A673 (cell line): ENCODE measurements around the gene TRAF4. TPM values are rescaled to one million over a fixed set of nuclear protein-coding genes. Genes with fewer than 3 reads are reported as not detected.

Experiments used
- BruUV-seq: library from RNA; stranded (reverse); fragments of 400-500 nt; replicated peaks from 2 replicates; lab custom pipeline; 2021; lab: Mats Ljungman, UMichigan
- CTCF ChIA-PET: fragments of 300-600 bp; sonication (Branson Sonifier 250); formaldehyde crosslinking; loops from one replicate; lab custom pipeline; 2022; ENCODE audit warnings: antibody characterized with exemption; lab: Charles Lee
- POLR2A ChIA-PET: fragments of 300-600 bp; sonication (Branson Sonifier 250); formaldehyde crosslinking; loops from one replicate; lab custom pipeline; 2022; ENCODE audit warnings: antibody characterized with exemption; ENCODE audit not compliant: low non-redundant PET; lab: Charles Lee
- DNase-seq: peaks from one replicate; pipeline ENCODE4 v3.0.0-alpha.2; 2015; ENCODE audit warnings: low spot score
- H3K27ac ChIP-seq: fragments of 200-600 bp; sonication (generic); 2 replicates; pipeline ENCODE4 v1.5.1; 2016; ENCODE audit warnings: mixed run types, low read depth, mild to moderate bottlenecking, mixed read lengths, antibody characterized with exemption, low read length; ENCODE audit not compliant: poor library complexity, severe bottlenecking
- H3K27me3 ChIP-seq: fragments of 200-600 bp; sonication (generic); replicated peaks from 2 replicates; pipeline ENCODE4 v1.6.1; 2017; ENCODE audit warnings: mixed run types, low read depth, mild to moderate bottlenecking, mixed read lengths, antibody characterized with exemption, low read length; ENCODE audit not compliant: insufficient read depth, poor library complexity
- H3K36me3 ChIP-seq: fragments of 200-600 bp; sonication (generic); 2 replicates; pipeline ENCODE4 v1.6.1; 2016; ENCODE audit warnings: mixed run types, mild to moderate bottlenecking, mixed read lengths, antibody characterized with exemption, low read length; ENCODE audit not compliant: insufficient read depth, poor library complexity, severe bottlenecking
- H3K4me1 ChIP-seq: fragments of 200-600 bp; sonication (generic); 2 replicates; pipeline ENCODE4 v1.6.1; 2017; ENCODE audit warnings: mixed run types, mild to moderate bottlenecking, mixed read lengths, antibody characterized with exemption, low read length; ENCODE audit not compliant: insufficient read depth, poor library complexity, severe bottlenecking
- H3K4me3 ChIP-seq: fragments of 200-600 bp; sonication (generic); 2 replicates; pipeline ENCODE4 v1.5.1; 2016; ENCODE audit warnings: low read depth, mixed run types, mild to moderate bottlenecking, mixed read lengths, low read length; ENCODE audit not compliant: poor library complexity, severe bottlenecking
- H3K9me3 ChIP-seq: fragments of 200-600 bp; sonication (generic); 2 replicates; pipeline ENCODE4 v1.6.1; 2016; ENCODE audit warnings: mixed run types, low read depth, mild to moderate bottlenecking, mixed read lengths, antibody characterized with exemption, low read length; ENCODE audit not compliant: poor library complexity, severe bottlenecking
- EZH2 ChIP-seq: fragments of 200-600 bp; sonication (generic); IDR thresholded peaks from 2 replicates; pipeline ENCODE4 v1.6.1; 2017; ENCODE audit warnings: borderline replicate concordance, low read depth, mild to moderate bottlenecking, mixed read lengths, antibody characterized with exemption, low read length; ENCODE audit not compliant: poor library complexity, severe bottlenecking
- intact Hi-C: fragments of 100-400 bp; cut with micrococcal nuclease; formaldehyde crosslinking; loops from one replicate; pipeline ENCODE4 v1.10.0; 2022; ENCODE audit not compliant: unreplicated experiment
- total RNA-seq: library from RNA; stranded (reverse); gene quantifications from 2 replicates; pipeline ENCODE4 v1.2.3, GENCODE V29; 2021
- TF ChIP-seq, protein P1 (sequence below): fragments of 300-800, 200-600 bp; sonication (generic); conservative IDR thresholded peaks from 2 replicates; pipeline ENCODE4 v1.5.1; 2017; ENCODE audit warnings: low read depth, mild to moderate bottlenecking, antibody characterized with exemption, low read length, moderate library complexity, mixed read lengths

TRAF4 gene
- total RNA-seq, 1 experiment from 2014 or later, result 128 TPM

DNA sequence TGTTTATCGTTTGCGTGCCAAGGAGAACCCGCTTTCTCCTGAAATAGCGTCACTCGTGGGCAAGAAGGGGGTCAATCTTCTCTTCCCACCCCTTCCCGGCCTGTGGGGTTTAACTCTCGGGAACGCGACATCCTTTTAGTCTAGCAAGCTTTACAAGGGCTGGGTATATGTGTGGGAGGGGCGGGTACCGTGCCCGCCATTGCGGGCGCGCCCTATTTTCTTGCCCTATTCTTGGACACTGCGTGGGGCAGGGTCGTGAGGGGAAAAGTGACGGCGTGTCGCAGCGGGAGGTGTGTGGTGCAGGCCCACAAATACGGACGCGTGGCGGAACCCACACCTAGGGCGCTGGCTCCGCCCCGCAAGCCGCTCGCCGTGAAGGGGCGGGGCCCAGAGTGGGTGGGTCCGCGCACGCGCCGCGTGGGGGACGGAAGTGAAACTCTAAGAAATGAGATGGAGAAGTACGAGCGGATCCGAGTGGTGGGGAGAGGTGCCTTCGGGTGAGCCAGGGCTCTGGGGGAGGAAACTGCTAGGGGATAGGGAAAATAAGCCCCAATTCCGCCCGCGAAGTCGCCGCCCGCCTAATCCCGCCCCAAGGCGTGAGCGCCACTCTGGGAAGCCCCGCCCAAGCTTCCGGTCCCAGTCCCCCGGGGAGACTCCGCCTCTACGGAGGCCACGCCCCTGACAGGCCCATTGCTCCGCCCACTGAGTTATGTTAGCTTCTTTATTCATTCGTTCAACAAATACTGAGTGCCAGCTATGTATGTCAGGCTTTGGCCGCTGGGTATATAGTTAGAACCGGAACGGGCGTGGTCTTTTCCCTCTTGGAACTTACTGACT is 15.2 kb upstream of the TRAF4 start, which contains the start of gene NEK8:
Gene NEK8 (plus strand): TSS at position 425 of the 837 bp plus-strand sequence. CDS start 26 bp downstream, at position 451.
- no peak for TF ChIP-seq EZH2
- TF ChIP-seq, protein P1, sequence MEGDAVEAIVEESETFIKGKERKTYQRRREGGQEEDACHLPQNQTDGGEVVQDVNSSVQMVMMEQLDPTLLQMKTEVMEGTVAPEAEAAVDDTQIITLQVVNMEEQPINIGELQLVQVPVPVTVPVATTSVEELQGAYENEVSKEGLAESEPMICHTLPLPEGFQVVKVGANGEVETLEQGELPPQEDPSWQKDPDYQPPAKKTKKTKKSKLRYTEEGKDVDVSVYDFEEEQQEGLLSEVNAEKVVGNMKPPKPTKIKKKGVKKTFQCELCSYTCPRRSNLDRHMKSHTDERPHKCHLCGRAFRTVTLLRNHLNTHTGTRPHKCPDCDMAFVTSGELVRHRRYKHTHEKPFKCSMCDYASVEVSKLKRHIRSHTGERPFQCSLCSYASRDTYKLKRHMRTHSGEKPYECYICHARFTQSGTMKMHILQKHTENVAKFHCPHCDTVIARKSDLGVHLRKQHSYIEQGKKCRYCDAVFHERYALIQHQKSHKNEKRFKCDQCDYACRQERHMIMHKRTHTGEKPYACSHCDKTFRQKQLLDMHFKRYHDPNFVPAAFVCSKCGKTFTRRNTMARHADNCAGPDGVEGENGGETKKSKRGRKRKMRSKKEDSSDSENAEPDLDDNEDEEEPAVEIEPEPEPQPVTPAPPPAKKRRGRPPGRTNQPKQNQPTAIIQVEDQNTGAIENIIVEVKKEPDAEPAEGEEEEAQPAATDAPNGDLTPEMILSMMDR, result no peak
- Histone ChIP-seq H3K36me3 (peaks cover 16% of the 10 kb centered on the region), H3K27ac (peak within 1 kb of the TSS; percentile 94), H3K27me3 (no peaks in the 10 kb centered on the region), H3K4me3 (peak within 1 kb of the TSS; percentile 59), H3K9me3 (no peaks in the 10 kb centered on the region), H3K4me1 (peaks cover 26% of the 10 kb centered on the region)
- ChIA-PET POLR2A (interaction anchor here (0.6 to 1.1 kb wide), 2 partner anchors 9 to 22 kb away, joined by 3 to 4 read pairs; partner anchors contain the start of gene RPL23A), CTCF (interaction anchor here (0.6 to 3.4 kb wide), 14 partner anchors 9 to 388 kb away, joined by 3 to 82 read pairs (median 7); partner anchors contain the start of gene RPL23A)
- DNase-seq, result peak; percentile 97
- intact Hi-C loops, result loop anchor here (2.0 to 5.0 kb wide), 2 partner anchors 14 to 169 kb away; partner anchors contain the start of gene FLOT2
- no TSS peak for BruUV-seq

DNA sequence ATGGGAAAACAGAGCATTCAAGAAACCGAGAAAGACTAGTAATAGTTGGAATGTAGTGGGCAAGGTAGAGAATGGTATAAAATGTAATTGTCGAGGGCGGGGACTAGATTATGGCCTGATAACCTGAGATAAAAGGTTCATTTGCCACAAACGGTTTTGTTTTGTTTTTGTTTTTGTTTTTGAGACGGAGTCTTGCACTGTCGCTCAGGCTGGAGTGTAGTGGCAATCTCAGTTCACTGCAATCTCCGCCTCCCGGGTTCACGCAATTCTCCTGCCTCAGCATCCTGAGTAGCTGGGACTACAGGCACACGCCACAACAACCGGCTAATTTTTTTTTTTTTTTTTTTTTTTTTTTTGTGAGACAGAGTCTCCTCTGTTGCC is 13.9 kb upstream of the TRAF4 start:
- ChIA-PET POLR2A (no interaction called here), CTCF (no interaction called here)
- no peak overlapping the region for H3K4me3 ChIP-seq
- intact Hi-C loops, result loop anchor here (2.0 to 5.0 kb wide), 2 partner anchors 13 to 167 kb away; partner anchors contain the start of gene FLOT2
- H3K27ac ChIP-seq, result no peak overlapping the region
- no peaks in the 10 kb centered on the region for H3K9me3 ChIP-seq
- H3K4me1 ChIP-seq, result peaks cover 20% of the 10 kb centered on the region
- DNase-seq, result no peak
- peaks cover 3% of the 10 kb centered on the region for H3K36me3 ChIP-seq
- no peaks in the 10 kb centered on the region for H3K27me3 ChIP-seq
- TF ChIP-seq EZH2, result no peak
- TF ChIP-seq, protein P1, result no peak
- BruUV-seq, result no TSS peak

DNA sequence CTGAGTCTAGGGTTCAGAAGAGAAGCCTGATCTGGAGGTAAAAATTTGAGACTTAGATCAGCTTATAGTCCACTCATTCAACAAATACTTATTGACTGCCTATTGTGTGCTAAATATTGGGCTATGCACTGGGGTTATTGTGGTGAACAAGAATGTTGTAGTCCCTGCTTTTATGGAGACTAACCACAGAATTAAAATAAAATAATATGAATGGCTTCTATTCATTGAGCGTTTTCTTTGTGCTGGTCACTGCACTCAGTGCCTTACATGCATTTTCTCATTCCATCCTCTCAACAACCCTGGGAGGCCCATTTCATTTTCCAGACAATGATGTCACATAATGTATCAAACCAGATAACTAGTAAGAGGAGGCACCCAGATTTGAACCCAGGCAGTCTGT is 10.5 kb upstream of the TRAF4 start:
- Histone ChIP-seq H3K36me3 (no peaks in the 10 kb centered on the region), H3K27ac (no peak overlapping the region), H3K9me3 (no peaks in the 10 kb centered on the region), H3K4me1 (no peaks in the 10 kb centered on the region), H3K27me3 (no peaks in the 10 kb centered on the region), H3K4me3 (no peak overlapping the region)
- intact Hi-C loops, result no loop called here
- no TSS peak for BruUV-seq
- ChIA-PET POLR2A (no interaction called here), CTCF (no interaction called here)
- TF ChIP-seq, protein P1, result no peak
- no peak for TF ChIP-seq EZH2
- no peak for DNase-seq
